K562 (cell line): Measurements from ENCODE around the gene TBR1. TPM values are rescaled to one million over a fixed set of nuclear protein-coding genes. Genes with fewer than 3 reads are reported as not detected.

ENCODE experiments used
- FIP1L1 ChIP-seq: fragments of 200-400 bp; formaldehyde crosslinking; IDR thresholded peaks from 2 replicates; pipeline ENCODE4 v1.6.1; 2018; ENCODE audit warnings: mild to moderate bottlenecking, low read depth, low read length; ENCODE audit not compliant: poor library complexity, severe bottlenecking
- FOXK2 ChIP-seq, 2 experiments: fragments of 450-650 bp; IDR thresholded peaks in 1 of 2; conservative IDR thresholded peaks in 1 of 2; 2 replicates each; pipeline ENCODE4 v1.6.1; 2016; ENCODE audit warnings: low read depth in 2 of 2, mild to moderate bottlenecking in 1 of 2
- HDAC2 ChIP-seq: fragments of 450-650 bp; IDR thresholded peaks from 2 replicates; pipeline ENCODE4 v1.6.1; 2016; ENCODE audit warnings: mild to moderate bottlenecking
- HINFP ChIP-seq: fragments of 450-650 bp; conservative IDR thresholded peaks from 2 replicates; pipeline ENCODE4 v1.6.1; 2016; ENCODE audit warnings: missing genetic modification characterization, low read depth, mild to moderate bottlenecking, control low read depth, missing compliant biosample characterization
- KAT2B ChIP-seq: IDR thresholded peaks from one replicate; pipeline ENCODE4 v1.6.1; 2012; ENCODE audit warnings: low read depth, mild to moderate bottlenecking, control low read depth, inconsistent platforms, low read length, moderate library complexity
- KLF6 ChIP-seq: fragments of 250-450 bp; sonication (Bioruptor Pico); IDR thresholded peaks from 2 replicates; pipeline ENCODE4 v1.4.0; 2020; ENCODE audit warnings: mild to moderate bottlenecking, moderate library complexity, borderline replicate concordance
- MLLT1 ChIP-seq, 2 experiments: fragments of 450-650 bp; IDR thresholded peaks; 2 replicates each; pipeline ENCODE4 v1.6.1; 2016
- NR2C1 ChIP-seq, 2 experiments: fragments of 450-650 bp; IDR thresholded peaks; 2 replicates each; pipeline ENCODE4 v1.6.1; 2017; ENCODE audit warnings: mild to moderate bottlenecking in 2 of 2, antibody characterized with exemption in 1 of 2, inconsistent platforms in 1 of 2, missing compliant biosample characterization in 1 of 2, missing genetic modification characterization in 1 of 2
- PBX2 ChIP-seq, 2 experiments: IDR thresholded peaks in 1 of 2; conservative IDR thresholded peaks in 1 of 2; 2 replicates each; pipeline ENCODE4 v1.6.1; 2016; ENCODE audit warnings: low read depth in 2 of 2, mild to moderate bottlenecking in 1 of 2, missing compliant biosample characterization in 1 of 2, missing genetic modification characterization in 1 of 2, moderate library complexity in 1 of 2
- PML ChIP-seq: IDR thresholded peaks from 2 replicates; pipeline ENCODE4 v1.6.1; 2012; ENCODE audit warnings: low read length, inconsistent platforms
- PREB ChIP-seq: sonication (generic); formaldehyde crosslinking; IDR thresholded peaks from 2 replicates; pipeline ENCODE4 v1.8.1; 2023; ENCODE audit warnings: mild to moderate bottlenecking, missing genetic modification reagents
- RBBP5 ChIP-seq: fragments of 200-600 bp; sonication (generic); IDR thresholded peaks from 2 replicates; pipeline ENCODE4 v1.6.1; 2012; ENCODE audit warnings: borderline replicate concordance, mild to moderate bottlenecking, low read length, control low read depth, inconsistent platforms; ENCODE audit not compliant: insufficient read depth, poor library complexity, severe bottlenecking
- RBM25 ChIP-seq: fragments of 200-400 bp; formaldehyde crosslinking; IDR thresholded peaks from 2 replicates; pipeline ENCODE4 v1.6.1; 2018; ENCODE audit warnings: low read length, low read depth, moderate library complexity; ENCODE audit not compliant: severe bottlenecking
- RHOXF2B ChIP-seq: fragments of 250-450 bp; sonication (Bioruptor Pico); conservative IDR thresholded peaks from 2 replicates; pipeline ENCODE4 v1.5.1; 2021
- U2AF1 ChIP-seq: fragments of 200-400 bp; formaldehyde crosslinking; optimal IDR thresholded peaks from 2 replicates; pipeline ENCODE3; 2017; ENCODE audit warnings: mild to moderate bottlenecking, low read depth, low read length, moderate library complexity
- ZFX ChIP-seq: sonication (generic); formaldehyde crosslinking; IDR thresholded peaks from 2 replicates; pipeline ENCODE4 v1.8.0; 2022; ENCODE audit warnings: mild to moderate bottlenecking, missing genetic modification reagents, moderate library complexity
- ZNF263 ChIP-seq: sonication (generic); formaldehyde crosslinking; IDR thresholded peaks from 2 replicates; pipeline ENCODE4 v1.8.0; 2022; ENCODE audit warnings: mild to moderate bottlenecking, missing genetic modification reagents, borderline replicate concordance
- ZNF384 ChIP-seq: IDR thresholded peaks from 2 replicates; pipeline ENCODE4 v1.6.1; 2012; ENCODE audit warnings: low read depth, low read length, improper control_type of control experiment
- polyA plus RNA-seq, 8 experiments: library from polyadenylated mRNA; depleted of rRNA in 4 of 8; stranded (reverse) in 5 of 8; unstranded in 3 of 8; fragments of >200 nt; fragmentation: Nextera tagmentation in 2 of 8; fragmentation: Illumina TruSeq in 1 of 8; extraction: Ambion mirVana in 2 of 8; extraction: Trizol in 1 of 8; gene quantifications; 2 replicates each; pipeline versions ENCODE4 v1.2.1 to v1.2.3, GENCODE V29; 2011 to 2014; ENCODE audit warnings: inconsistent platforms in 1 of 8, missing spikeins in 1 of 8
- total RNA-seq, 7 experiments: library from RNA; depleted of rRNA in 6 of 7; stranded (reverse); fragments of >200 nt in 6 of 7; fragmentation: Illumina TruSeq in 2 of 7; extraction: Trizol in 2 of 7; gene quantifications; 2 replicates each; pipeline versions ENCODE4 v1.2.1 to v1.2.3, GENCODE V29; 2011 to 2021; ENCODE audit warnings: low replicate concordance in 1 of 7

The TBR1 gene
- total and polyA plus RNA-seq, 9 of the 15 experiments (the other 6 are each of a cell fraction or from before 2014, with no cell fraction given) = 0.01 to 0.09 TPM; not detected in 7

- TF ChIP-seq PBX2 (CRISPR knock-in tag; IDR thresholded peaks at IDR 0.05; ENCODE audit: low read depth) (no peak), PBX2 (tag; conservative IDR thresholded peaks at IDR 0.05; ENCODE audit: low read depth) (no peak), RHOXF2B (CRISPR knock-in tag) (no peak), HINFP (no peak), ZNF384 (no peak), RBBP5 (peak; percentile 66), ZFX (0 out of 2 replicates have a peak, but pooled peaks have one; percentile 23), RBM25 (no peak), PML (no peak), KLF6 (CRISPR knock-in tag) (no peak), KAT2B (no peak), PREB (CRISPR knock-in tag) (no peak), NR2C1 (IDR thresholded peaks at IDR 0.05) (no peak), NR2C1 (tag; IDR thresholded peaks at IDR 0.05) (peak; percentile 24; the same call in 1 of the 2 replicates), U2AF1 (peak; percentile 26), HDAC2 (no peak), MLLT1 (IDR thresholded peaks at IDR 0.05) (no peak), FIP1L1 (peak; percentile 81), FOXK2 (conservative IDR thresholded peaks at IDR 0.05 in 1 of 2, IDR thresholded peaks at IDR 0.05 in 1 of 2; ENCODE audit: low read depth in 2 of 2) (no peak), ZNF263 (0 out of 2 replicates have a peak, but pooled peaks have one; percentile 20)
Observed at GRCh38 chr2:161414042-161415033, 1.8 kb upstream of the TBR1 start (continued).
